ENCODE measurements around the gene MFSD11.
"Not testable (repeated sequence)": the region's sequence is repeated elsewhere in the genome, so short reads cannot be mapped to it uniquely, and the experiment has no call there.

The MFSD11 gene

GRCh38 chr17:76752006-76752405 lies 14.1 kb downstream of the MFSD11 start:
- no peak for DNase-seq

- no peak for DNase-seq
These were observed 15.4 kb downstream of the MFSD11 start for GRCh38 chr17:76753061-76753961.

GRCh38 chr17:76755285-76755684 lies 17.4 kb downstream of the MFSD11 start:
- no peak for DNase-seq

- DNase-seq = no peak
These were observed 19.3 kb downstream of the MFSD11 start for GRCh38 chr17:76757256-76757655.

GRCh38 chr17:76758570-76758969 lies 20.7 kb downstream of the MFSD11 start:
- no peak for DNase-seq

- DNase-seq = peak; percentile 61
These were observed 35.1 kb downstream of the MFSD11 start for GRCh38 chr17:76772842-76773525.

GRCh38 chr17:76775021-76775600 lies 37.2 kb downstream of the MFSD11 start:
- DNase-seq = no peak

- DNase-seq = no peak
These were observed 43.4 kb downstream of the MFSD11 start for GRCh38 chr17:76781056-76781982.

- no peak for DNase-seq
These were observed 45.2 kb downstream of the MFSD11 start for GRCh38 chr17:76783146-76783545.

GRCh38 chr17:76784926-76785325 lies 47.0 kb downstream of the MFSD11 start:
- no peak for DNase-seq

GRCh38 chr17:76787866-76788265 lies 49.9 kb downstream of the MFSD11 start:
- DNase-seq = not testable (repeated sequence)

- no peak for DNase-seq
These were observed 51.4 kb downstream of the MFSD11 start for GRCh38 chr17:76789235-76789788.

- DNase-seq = peak; percentile 57
These were observed 53.4 kb downstream of the MFSD11 start for GRCh38 chr17:76791053-76791980.

- DNase-seq = no peak
These were observed 54.4 kb downstream of the MFSD11 start for GRCh38 chr17:76792348-76792747.

- DNase-seq = no peak
These were observed 55.9 kb downstream of the MFSD11 start for GRCh38 chr17:76793775-76794174.

GRCh38 chr17:76796081-76796480 lies 58.2 kb downstream of the MFSD11 start:
- no peak for DNase-seq

- DNase-seq = no peak
These were observed 59.4 kb downstream of the MFSD11 start for GRCh38 chr17:76797241-76797840.

- DNase-seq = no peak
These were observed 63.8 kb downstream of the MFSD11 start for GRCh38 chr17:76801706-76802105.

GRCh38 chr17:76805319-76805718 lies 67.4 kb downstream of the MFSD11 start:
- no peak for DNase-seq

- DNase-seq = not testable (repeated sequence)
These were observed 68.2 kb downstream of the MFSD11 start for GRCh38 chr17:76806151-76806550.

GRCh38 chr17:76806767-76807166 lies 68.8 kb downstream of the MFSD11 start:
- DNase-seq = not testable (repeated sequence)

Measured in activated CD8-positive, alpha-beta memory T cell treated with anti-CD3 and anti-CD28 coated beads, Interleukin-2, amount 50 U/mL, for 48 hours (primary cell).